ENCODE data around the gene ZDHHC12. TPM values are rescaled to one million over a fixed set of nuclear protein-coding genes. Genes with fewer than 3 reads are reported as not detected.

ZDHHC12 gene
- total RNA-seq, 1 donor from 2014 or later: 25.6 TPM

GRCh38 chr9:128714586-128715435 lies 9.1 kb downstream of the ZDHHC12 start:
- Mint-ChIP-seq H3K27ac (no peak overlapping the region), H3K9me3 (no peaks in the 10 kb centered on the region), H3K4me3 (no peak overlapping the region), H3K36me3 (no peaks in the 10 kb centered on the region), H3K4me1 (ENCODE audit: unreplicated experiment) (no peaks in the 10 kb centered on the region), H3K27me3 (no peaks in the 10 kb centered on the region)
- no peak for DNase-seq (ENCODE audit: extremely low spot score, unreplicated experiment)
- TF ChIP-seq, protein P1, sequence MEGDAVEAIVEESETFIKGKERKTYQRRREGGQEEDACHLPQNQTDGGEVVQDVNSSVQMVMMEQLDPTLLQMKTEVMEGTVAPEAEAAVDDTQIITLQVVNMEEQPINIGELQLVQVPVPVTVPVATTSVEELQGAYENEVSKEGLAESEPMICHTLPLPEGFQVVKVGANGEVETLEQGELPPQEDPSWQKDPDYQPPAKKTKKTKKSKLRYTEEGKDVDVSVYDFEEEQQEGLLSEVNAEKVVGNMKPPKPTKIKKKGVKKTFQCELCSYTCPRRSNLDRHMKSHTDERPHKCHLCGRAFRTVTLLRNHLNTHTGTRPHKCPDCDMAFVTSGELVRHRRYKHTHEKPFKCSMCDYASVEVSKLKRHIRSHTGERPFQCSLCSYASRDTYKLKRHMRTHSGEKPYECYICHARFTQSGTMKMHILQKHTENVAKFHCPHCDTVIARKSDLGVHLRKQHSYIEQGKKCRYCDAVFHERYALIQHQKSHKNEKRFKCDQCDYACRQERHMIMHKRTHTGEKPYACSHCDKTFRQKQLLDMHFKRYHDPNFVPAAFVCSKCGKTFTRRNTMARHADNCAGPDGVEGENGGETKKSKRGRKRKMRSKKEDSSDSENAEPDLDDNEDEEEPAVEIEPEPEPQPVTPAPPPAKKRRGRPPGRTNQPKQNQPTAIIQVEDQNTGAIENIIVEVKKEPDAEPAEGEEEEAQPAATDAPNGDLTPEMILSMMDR (conservative IDR thresholded peaks at IDR 0.05): no peak

- Mint-ChIP-seq H3K27ac (no peak overlapping the region), H3K36me3 (no peaks in the 10 kb centered on the region), H3K9me3 (no peaks in the 10 kb centered on the region), H3K4me1 (ENCODE audit: unreplicated experiment) (no peaks in the 10 kb centered on the region), H3K4me3 (no peak overlapping the region), H3K27me3 (no peaks in the 10 kb centered on the region)
- TF ChIP-seq, protein P1 (conservative IDR thresholded peaks at IDR 0.05): no peak
- DNase-seq (ENCODE audit: extremely low spot score, unreplicated experiment): no peak
These were observed 9.9 kb downstream of the ZDHHC12 start for GRCh38 chr9:128713941-128714573.

DNA sequence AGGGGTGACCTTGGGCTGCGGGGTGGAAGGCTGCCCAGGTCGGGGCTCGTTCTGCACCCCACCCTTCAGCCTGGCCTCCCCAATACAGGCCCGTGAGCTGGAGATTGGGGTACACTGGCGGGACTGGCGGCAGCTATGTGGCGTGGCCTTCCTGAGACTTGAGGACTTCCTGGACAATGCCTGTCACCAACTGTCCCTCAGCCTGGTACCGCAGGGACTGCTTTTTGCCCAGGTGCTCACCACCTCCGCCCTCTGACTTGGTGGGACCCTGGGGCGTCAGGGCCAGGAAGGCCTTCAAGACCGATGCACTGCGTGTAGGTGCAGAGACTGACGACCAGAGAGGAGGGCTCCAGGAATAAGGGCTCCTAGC lies 10.5 kb downstream of the ZDHHC12 start:
- Mint-ChIP-seq H3K27me3 (no peaks in the 10 kb centered on the region), H3K9me3 (no peaks in the 10 kb centered on the region), H3K4me1 (ENCODE audit: unreplicated experiment) (no peaks in the 10 kb centered on the region), H3K4me3 (no peak overlapping the region), H3K27ac (no peak overlapping the region), H3K36me3 (no peaks in the 10 kb centered on the region)
- TF ChIP-seq, protein P1 (conservative IDR thresholded peaks at IDR 0.05): no peak
- no peak for DNase-seq (ENCODE audit: extremely low spot score, unreplicated experiment)

DNA sequence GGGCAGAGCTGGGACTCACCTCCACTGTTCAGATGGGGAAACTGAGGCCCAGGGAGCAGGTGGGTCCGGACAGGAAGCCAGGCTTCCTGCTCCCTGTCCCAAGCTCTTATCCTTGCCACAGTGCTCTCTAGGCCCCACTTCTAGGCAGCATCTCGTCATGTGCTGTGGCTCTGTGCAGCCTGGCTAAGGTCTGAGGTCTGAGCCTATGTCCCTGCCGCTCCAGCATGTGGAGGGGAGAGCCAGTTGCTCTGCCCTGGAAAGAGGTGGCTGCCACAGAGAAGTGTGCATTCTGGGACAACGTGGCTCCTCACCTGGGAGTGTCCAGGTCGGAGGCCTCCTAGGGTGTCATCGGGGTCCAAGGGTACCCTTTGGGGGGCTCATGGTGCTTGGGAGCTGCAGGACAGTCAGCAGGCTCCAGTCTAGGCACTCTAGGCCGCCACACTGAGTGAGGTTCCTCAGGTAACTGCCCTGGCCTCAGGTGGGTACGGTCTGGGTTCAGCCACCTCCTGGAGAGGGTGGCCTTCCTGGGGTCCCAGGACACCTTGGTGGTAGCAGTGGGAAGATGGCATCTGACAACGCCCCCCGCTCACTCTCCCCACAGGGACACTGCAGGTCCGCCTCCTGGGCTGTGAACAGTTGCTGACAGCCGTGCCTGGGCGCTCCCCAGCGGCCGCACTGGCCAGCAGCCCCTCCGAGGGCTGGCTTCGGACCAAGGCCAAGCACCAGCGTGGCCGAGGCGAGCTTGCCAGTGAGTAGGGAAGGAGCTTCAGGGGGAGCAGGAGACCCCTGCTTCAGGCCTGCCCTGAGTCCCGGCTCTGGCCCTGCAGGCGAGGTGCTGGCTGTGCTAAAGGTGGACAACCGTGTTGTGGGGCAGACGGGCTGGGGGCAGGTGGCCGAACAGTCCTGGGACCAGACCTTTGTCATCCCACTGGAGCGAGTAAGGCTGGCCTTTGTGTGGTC lies 11.2 kb downstream of the ZDHHC12 start:
- no peak overlapping the region for H3K27ac Mint-ChIP-seq
- no peaks in the 10 kb centered on the region for H3K4me1 Mint-ChIP-seq (ENCODE audit: unreplicated experiment)
- TF ChIP-seq, protein P1 (conservative IDR thresholded peaks at IDR 0.05): no peak
- DNase-seq (ENCODE audit: extremely low spot score, unreplicated experiment): no peak
- no peak overlapping the region for H3K4me3 Mint-ChIP-seq
- no peaks in the 10 kb centered on the region for H3K36me3 Mint-ChIP-seq
- H3K27me3 Mint-ChIP-seq: no peaks in the 10 kb centered on the region
- H3K9me3 Mint-ChIP-seq: no peaks in the 10 kb centered on the region

DNA sequence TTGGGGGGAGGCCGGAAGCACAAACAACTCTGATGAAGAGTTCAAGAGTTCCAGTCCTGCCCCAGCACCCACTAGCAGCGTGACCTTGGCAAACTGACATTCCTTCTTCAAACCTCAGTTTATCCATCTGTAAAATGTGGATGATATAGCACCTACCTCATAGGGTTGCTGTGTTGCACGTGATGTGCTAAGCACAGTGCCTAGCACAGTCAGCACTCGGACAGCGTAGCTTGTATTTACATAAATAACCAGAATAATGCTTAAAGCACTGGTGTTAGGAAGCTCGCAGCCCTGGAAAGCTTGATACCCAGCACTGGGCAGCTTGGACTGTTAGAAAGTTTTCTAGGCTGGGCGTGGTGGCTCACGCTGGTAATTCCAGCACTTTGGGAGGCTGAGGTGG lies 16.5 kb downstream of the ZDHHC12 start:
- Mint-ChIP-seq H3K4me1 (ENCODE audit: unreplicated experiment) (no peaks in the 10 kb centered on the region), H3K27me3 (no peaks in the 10 kb centered on the region), H3K27ac (no peak overlapping the region), H3K36me3 (no peaks in the 10 kb centered on the region), H3K4me3 (no peak overlapping the region), H3K9me3 (no peaks in the 10 kb centered on the region)
- no peak for DNase-seq (ENCODE audit: extremely low spot score, unreplicated experiment)
- TF ChIP-seq, protein P1 (conservative IDR thresholded peaks at IDR 0.05): no peak
